CD8-positive, alpha-beta memory T cell (primary cell): ENCODE results near the gene PBXIP1. TPM values are rescaled to one million over a fixed set of nuclear protein-coding genes. Genes with fewer than 3 reads are reported as not detected.

Experiments used
- CTCF ChIA-PET: fragments of 350-600 bp; sonication (Branson Sonifier 250); formaldehyde crosslinking; loops from one replicate; lab custom pipeline; 2021; ENCODE audit warnings: antibody characterized with exemption; lab: Charles Lee
- POLR2A ChIA-PET: fragments of 350-600 bp; sonication (Branson Sonifier 250); formaldehyde crosslinking; loops from one replicate; lab custom pipeline; 2021; ENCODE audit warnings: antibody characterized with exemption; lab: Charles Lee
- DNase-seq, 5 donors: peaks; one replicate each; pipeline versions ENCODE4 v3.0.0 to v3.0.0-alpha.2; 2020 to 2022; ENCODE audit warnings: mixed read lengths in 1 of 5
- H3K27ac ChIP-seq: one replicate; pipeline ENCODE4 v1.7.0; 2013; ENCODE audit warnings: low read depth, mild to moderate bottlenecking, low read length, moderate library complexity
- H3K27me3 ChIP-seq: 2 replicates; pipeline ENCODE4 v1.7.0; 2013; ENCODE audit warnings: low read length, mild to moderate bottlenecking; ENCODE audit not compliant: insufficient read depth, poor library complexity, severe bottlenecking
- H3K36me3 ChIP-seq: 2 replicates; pipeline ENCODE4 v1.7.0; 2013; ENCODE audit warnings: mild to moderate bottlenecking, low read length, moderate library complexity; ENCODE audit not compliant: insufficient read depth
- H3K4me1 ChIP-seq: 2 replicates; pipeline ENCODE4 v1.7.0; 2013; ENCODE audit warnings: mild to moderate bottlenecking, low read length, moderate library complexity; ENCODE audit not compliant: insufficient read depth
- H3K4me3 ChIP-seq: 2 replicates; pipeline ENCODE4 v1.7.0; 2013; ENCODE audit warnings: mild to moderate bottlenecking, low read length
- H3K9me3 ChIP-seq: 2 replicates; pipeline ENCODE4 v1.7.0; 2013; ENCODE audit warnings: mild to moderate bottlenecking, low read length
- H3K27ac Mint-ChIP-seq, 8 donors: one replicate each; pipeline ENCODE4 v1.8.0; 2020 to 2021; ENCODE audit warnings: mixed read lengths in 8 of 8, mild to moderate bottlenecking in 6 of 8, inconsistent platforms in 3 of 8, moderate library complexity in 3 of 8
- H3K27me3 Mint-ChIP-seq, 2 donors: one replicate each; pipeline ENCODE4 v1.8.0; 2020 to 2021; ENCODE audit warnings: mixed read lengths in 2 of 2, mild to moderate bottlenecking in 1 of 2, moderate library complexity in 1 of 2
- H3K36me3 Mint-ChIP-seq, 3 donors: one replicate each; pipeline ENCODE4 v1.8.0; 2020 to 2021; ENCODE audit warnings: mixed read lengths in 3 of 3, inconsistent platforms in 1 of 3, mild to moderate bottlenecking in 1 of 3
- H3K4me1 Mint-ChIP-seq, 3 donors: one replicate each; pipeline ENCODE4 v1.8.0; 2020 to 2021; ENCODE audit warnings: mixed read lengths in 3 of 3, inconsistent platforms in 1 of 3, mild to moderate bottlenecking in 1 of 3
- H3K4me3 Mint-ChIP-seq, 7 donors: one replicate each; pipeline ENCODE4 v1.8.0; 2020 to 2021; ENCODE audit warnings: mixed read lengths in 7 of 7, mild to moderate bottlenecking in 6 of 7, moderate library complexity in 4 of 7, inconsistent platforms in 2 of 7
- H3K9me3 Mint-ChIP-seq, 5 donors: one replicate each; pipeline ENCODE4 v1.8.0; 2020 to 2022; ENCODE audit warnings: mixed read lengths in 5 of 5, mild to moderate bottlenecking in 3 of 5, moderate library complexity in 2 of 5, inconsistent platforms in 1 of 5
- polyA plus RNA-seq: library from polyadenylated mRNA; unstranded; fragments of 300-500 nt; fragmentation: Illumina TruSeq; gene quantifications from one replicate; pipeline ENCODE4 v1.2.3, GENCODE V29; 2021
- total RNA-seq, 2 experiments: library from RNA; stranded (reverse); gene quantifications; one replicate each; pipeline ENCODE4 v1.2.3, GENCODE V29; 2021

Gene PBXIP1
- total and polyA plus RNA-seq, 3 experiments from 2014 or later, result 35.9 to 295 (median 36.1) TPM

- Mint-ChIP-seq H3K27ac (peak overlapping the region in 5 of 8 donors; percentile 63 to 99 (median 73)), H3K4me1 (peaks cover 50 to 82% (median 68%) of the 10 kb centered on the region in 3 donors), H3K9me3 (no peaks in the 10 kb centered on the region), H3K36me3 (peaks cover 0 to 69% (median 5%) of the 10 kb centered on the region in 3 donors), H3K27me3 (peaks cover 0 to 3% of the 10 kb centered on the region in 2 donors), H3K4me3 (peak overlapping the region in 4 of 7 donors; percentile 28 to 96 (median 43))
- POLR2A ChIA-PET, result interaction anchor here (0.6 to 1.1 kb wide), 2 partner anchors 25 to 58 kb away, joined by 3 read pairs; no protein-coding TSS in a partner anchor
- CTCF ChIA-PET, result interaction anchor here (1.5 kb wide), 1 partner anchor 12 kb away, joined by 4 read pairs; no protein-coding TSS in a partner anchor
- H3K9me3 ChIP-seq, result no peaks in the 10 kb centered on the region
- no peak overlapping the region for H3K4me3 ChIP-seq
- peaks cover 4% of the 10 kb centered on the region for H3K36me3 ChIP-seq
- H3K27ac ChIP-seq, result no peak overlapping the region
- DNase-seq, result peak in 1 of 5 donors; percentile 47
- peaks cover 47% of the 10 kb centered on the region for H3K4me1 ChIP-seq
- no peaks in the 10 kb centered on the region for H3K27me3 ChIP-seq
Observed at GRCh38 chr1:154958681-154959425, 3.0 kb upstream of the PBXIP1 start.

GRCh38 chr1:154958036-154958435, 2.1 kb upstream of the PBXIP1 start:
- Histone ChIP-seq H3K27me3 (no peaks in the 10 kb centered on the region), H3K4me1 (peaks cover 55% of the 10 kb centered on the region), H3K9me3 (no peaks in the 10 kb centered on the region), H3K4me3 (no peak overlapping the region), H3K27ac (no peak overlapping the region), H3K36me3 (peaks cover 4% of the 10 kb centered on the region)
- peaks cover 0 to 64% (median 5%) of the 10 kb centered on the region in 3 donors for H3K36me3 Mint-ChIP-seq
- H3K4me3 Mint-ChIP-seq, result peak overlapping the region in 2 of 7 donors; percentile 40 to 97
- no peak for DNase-seq
- H3K27ac Mint-ChIP-seq, result peak overlapping the region in 5 of 8 donors; percentile 10 to 100 (median 83)
- ChIA-PET CTCF (interaction anchor here (1.5 kb wide), 1 partner anchor 13 kb away, joined by 4 read pairs; no protein-coding TSS in a partner anchor), POLR2A (interaction anchor here (1.1 kb wide), 1 partner anchor 26 kb away, joined by 3 read pairs; no protein-coding TSS in a partner anchor)
- H3K9me3 Mint-ChIP-seq, result no peaks in the 10 kb centered on the region
- H3K4me1 Mint-ChIP-seq, result peaks cover 55 to 83% (median 69%) of the 10 kb centered on the region in 3 donors
- H3K27me3 Mint-ChIP-seq, result peaks cover 0 to 4% of the 10 kb centered on the region in 2 donors

DNA sequence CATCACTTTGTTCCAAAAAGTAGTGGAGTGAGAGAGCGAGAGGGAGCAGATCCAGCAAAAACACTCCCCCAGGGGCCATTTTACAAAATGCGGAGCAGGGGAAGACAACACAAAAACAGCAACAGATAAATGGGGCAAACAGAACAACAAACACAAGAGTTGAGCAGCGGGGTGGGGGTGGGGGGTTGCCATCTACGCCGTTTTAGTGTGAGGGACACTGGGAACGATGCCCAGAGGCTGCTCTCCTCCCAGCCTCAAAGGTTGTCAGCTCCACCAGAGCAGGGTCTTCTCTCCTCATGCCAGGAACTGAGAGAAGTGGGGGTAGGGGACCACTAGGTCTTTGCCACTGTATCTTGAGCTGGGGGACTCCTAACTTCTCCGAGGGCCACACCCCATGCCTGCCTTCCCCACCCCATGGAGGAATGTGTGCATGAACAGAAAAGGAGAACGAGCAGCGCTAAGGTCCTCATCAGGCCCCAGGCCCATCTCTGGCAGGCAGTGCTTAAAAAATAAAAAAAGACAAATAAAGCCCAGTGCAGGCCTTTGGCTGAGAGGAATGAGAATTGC, 1.3 kb upstream of the PBXIP1 start:
- Mint-ChIP-seq H3K36me3 (peaks cover 0 to 69% (median 5%) of the 10 kb centered on the region in 3 donors), H3K4me1 (peaks cover 57 to 83% (median 69%) of the 10 kb centered on the region in 3 donors), H3K27me3 (peaks cover 0 to 8% of the 10 kb centered on the region in 2 donors), H3K27ac (peak overlapping the region in 7 of 8 donors; percentile 83 to 100 (median 100)), H3K9me3 (no peaks in the 10 kb centered on the region), H3K4me3 (peak overlapping the region in 5 of 7 donors; percentile 29 to 97 (median 58))
- ChIA-PET POLR2A (no interaction called here), CTCF (interaction anchor here (1.0 kb wide), 1 partner anchor 12 kb away, joined by 3 read pairs; no protein-coding TSS in a partner anchor)
- Histone ChIP-seq H3K4me3 (no peak overlapping the region), H3K9me3 (no peaks in the 10 kb centered on the region), H3K36me3 (peaks cover 4% of the 10 kb centered on the region), H3K27me3 (no peaks in the 10 kb centered on the region), H3K4me1 (peaks cover 55% of the 10 kb centered on the region), H3K27ac (peak overlapping the region; percentile 7)
- peak in 1 of 5 donors; percentile 7 for DNase-seq

- Histone ChIP-seq H3K4me1 (peaks cover 60% of the 10 kb centered on the region), H3K9me3 (no peaks in the 10 kb centered on the region), H3K27me3 (no peaks in the 10 kb centered on the region), H3K4me3 (peak overlapping the region; percentile 85), H3K27ac (peak overlapping the region; percentile 100), H3K36me3 (peaks cover 4% of the 10 kb centered on the region)
- peaks cover 0 to 9% of the 10 kb centered on the region in 2 donors for H3K27me3 Mint-ChIP-seq
- ChIA-PET CTCF (interaction anchor here (1.0 to 5.9 kb wide), 8 partner anchors 12 to 217 kb away, joined by 3 to 65 read pairs (median 8); partner anchors contain the start of genes CKS1B, KRTCAP2, SHC1 and TRIM46), POLR2A (interaction anchor here (0.9 to 3.8 kb wide), 4 partner anchors 16 to 61 kb away, joined by 3 to 45 read pairs (median 11); partner anchors contain the start of gene PMVK)
- peaks cover 0 to 74% (median 5%) of the 10 kb centered on the region in 3 donors for H3K36me3 Mint-ChIP-seq
- peak overlapping the region; percentile 99 to 100 (median 100) for H3K27ac Mint-ChIP-seq
- H3K4me3 Mint-ChIP-seq, result peak overlapping the region; percentile 95 to 99 (median 97)
- H3K9me3 Mint-ChIP-seq, result no peaks in the 10 kb centered on the region
- DNase-seq, result peak in 1 of 5 donors; percentile 42
- H3K4me1 Mint-ChIP-seq, result peaks cover 60 to 87% (median 74%) of the 10 kb centered on the region in 3 donors
Observed at GRCh38 chr1:154956544-154956941, 644 bp upstream of the PBXIP1 start.

- H3K9me3 Mint-ChIP-seq, result no peaks in the 10 kb centered on the region
- Histone ChIP-seq H3K4me3 (peak overlapping the region; percentile 85), H3K27me3 (no peaks in the 10 kb centered on the region), H3K9me3 (no peaks in the 10 kb centered on the region), H3K27ac (peak overlapping the region; percentile 100), H3K36me3 (peaks cover 16% of the 10 kb centered on the region), H3K4me1 (peaks cover 66% of the 10 kb centered on the region)
- peak; percentile 84 to 99 (median 96) for DNase-seq
- H3K36me3 Mint-ChIP-seq, result peaks cover 0 to 78% (median 9%) of the 10 kb centered on the region in 3 donors
- H3K4me3 Mint-ChIP-seq, result peak overlapping the region; percentile 95 to 99 (median 97)
- H3K27ac Mint-ChIP-seq, result peak overlapping the region; percentile 99 to 100 (median 100)
- POLR2A ChIA-PET, result interaction anchor here (0.6 to 3.8 kb wide), 15 partner anchors 15 to 619 kb away, joined by 3 to 45 read pairs (median 7); partner anchors contain the start of genes FLAD1, KRTCAP2 and PMVK
- CTCF ChIA-PET, result interaction anchor here (0.5 to 5.9 kb wide), 17 partner anchors 12 to 534 kb away, joined by 3 to 65 read pairs (median 6); partner anchors contain the start of genes CKS1B, KRTCAP2, PMVK and SHC1
- H3K27me3 Mint-ChIP-seq, result peaks cover 0 to 9% of the 10 kb centered on the region in 2 donors
- H3K4me1 Mint-ChIP-seq, result peaks cover 62 to 90% (median 77%) of the 10 kb centered on the region in 3 donors
Observed at GRCh38 chr1:154955039-154955717, 721 bp downstream of the PBXIP1 start.

- POLR2A ChIA-PET, result interaction anchor here (0.6 to 3.8 kb wide), 8 partner anchors 14 to 240 kb away, joined by 3 to 45 read pairs (median 10); partner anchors contain the start of genes FLAD1 and PMVK
- no peaks in the 10 kb centered on the region for H3K27me3 ChIP-seq
- Mint-ChIP-seq H3K4me1 (peaks cover 59 to 86% (median 76%) of the 10 kb centered on the region in 3 donors), H3K27me3 (peaks cover 0 to 9% of the 10 kb centered on the region in 2 donors), H3K36me3 (peaks cover 0 to 78% (median 9%) of the 10 kb centered on the region in 3 donors), H3K27ac (peak overlapping the region; percentile 99 to 100 (median 100)), H3K9me3 (no peaks in the 10 kb centered on the region), H3K4me3 (peak overlapping the region; percentile 95 to 99 (median 97))
- H3K9me3 ChIP-seq, result no peaks in the 10 kb centered on the region
- CTCF ChIA-PET, result interaction anchor here (1.1 to 5.9 kb wide), 9 partner anchors 12 to 107 kb away, joined by 3 to 65 read pairs (median 8); partner anchors contain the start of genes CKS1B and PMVK
- no peak for DNase-seq
- peak overlapping the region; percentile 100 for H3K27ac ChIP-seq
- H3K36me3 ChIP-seq, result peaks cover 17% of the 10 kb centered on the region
- peak overlapping the region; percentile 85 for H3K4me3 ChIP-seq
- peaks cover 66% of the 10 kb centered on the region for H3K4me1 ChIP-seq
Observed at GRCh38 chr1:154954541-154954940, 1.4 kb downstream of the PBXIP1 start.
